K562 (cell line): ENCODE measurements around the gene ULK3. TPM values are rescaled to one million over a fixed set of nuclear protein-coding genes. Genes with fewer than 3 reads are reported as not detected.

Experiments used
- ATF1 ChIP-seq, 2 experiments: fragments of 450-650 bp in 1 of 2; IDR thresholded peaks; 2 replicates each; pipeline ENCODE4 v1.6.1; 2016; ENCODE audit warnings: missing compliant biosample characterization in 1 of 2, missing genetic modification characterization in 1 of 2
- CCAR2 ChIP-seq: fragments of 200-400 bp; formaldehyde crosslinking; IDR thresholded peaks from 2 replicates; pipeline ENCODE4 v1.6.1; 2017; ENCODE audit warnings: mild to moderate bottlenecking, low read depth, low read length
- CHCHD3 ChIP-seq: fragments of 250-450 bp; sonication (Bioruptor Pico); IDR thresholded peaks from 2 replicates; pipeline ENCODE4 v2.1.2; 2022; ENCODE audit warnings: mild to moderate bottlenecking
- HDAC8 ChIP-seq: fragments of 450-650 bp; IDR thresholded peaks from 2 replicates; pipeline ENCODE4 v1.6.1; 2016; ENCODE audit warnings: mild to moderate bottlenecking, missing genetic modification characterization, moderate library complexity, missing compliant biosample characterization
- PTBP1 ChIP-seq: fragments of 200-400 bp; formaldehyde crosslinking; IDR thresholded peaks from 2 replicates; pipeline ENCODE4 v1.6.1; 2017; ENCODE audit warnings: low read depth, low read length
- SLC30A9 ChIP-seq: fragments of 250-450 bp; sonication (Bioruptor Pico); IDR thresholded peaks from 2 replicates; pipeline ENCODE4 v1.8.0; 2022; ENCODE audit warnings: mild to moderate bottlenecking, moderate library complexity
- XRCC3 ChIP-seq: fragments of 450-650 bp; IDR thresholded peaks from 2 replicates; pipeline ENCODE4 v1.6.1; 2017; ENCODE audit warnings: mild to moderate bottlenecking, moderate library complexity
- ZBTB11 ChIP-seq, 3 experiments: fragments of 200-800 bp in 1 of 3; fragments of 250-450 bp in 1 of 3; fragments of 450-650 bp in 1 of 3; sonication (Bioruptor Pico) in 1 of 3; sonication (Bioruptor generic) in 1 of 3; formaldehyde crosslinking in 1 of 3; IDR thresholded peaks; 2 replicates each; pipeline versions ENCODE4 v1.6.1 to v1.8.0; 2016 to 2022; ENCODE audit warnings: mild to moderate bottlenecking in 2 of 3, missing genetic modification characterization in 2 of 3, missing compliant biosample characterization in 1 of 3, moderate library complexity in 1 of 3
- ZKSCAN3 ChIP-seq: fragments of 250-450 bp; sonication (Bioruptor Pico); IDR thresholded peaks from 2 replicates; pipeline ENCODE4 v1.4.0; 2020
- ZNF785 ChIP-seq: fragments of 250-450 bp; sonication (Bioruptor Pico); IDR thresholded peaks from 2 replicates; pipeline ENCODE4 v1.4.0; 2020; ENCODE audit warnings: mild to moderate bottlenecking
- polyA plus RNA-seq, 8 experiments: library from polyadenylated mRNA; depleted of rRNA in 4 of 8; stranded (reverse) in 5 of 8; unstranded in 3 of 8; fragments of >200 nt; fragmentation: Nextera tagmentation in 2 of 8; fragmentation: Illumina TruSeq in 1 of 8; extraction: Ambion mirVana in 2 of 8; extraction: Trizol in 1 of 8; gene quantifications; 2 replicates each; pipeline versions ENCODE4 v1.2.1 to v1.2.3, GENCODE V29; 2011 to 2014; ENCODE audit warnings: inconsistent platforms in 1 of 8, missing spikeins in 1 of 8
- total RNA-seq, 7 experiments: library from RNA; depleted of rRNA in 6 of 7; stranded (reverse); fragments of >200 nt in 6 of 7; fragmentation: Illumina TruSeq in 2 of 7; extraction: Trizol in 2 of 7; gene quantifications; 2 replicates each; pipeline versions ENCODE4 v1.2.1 to v1.2.3, GENCODE V29; 2011 to 2021; ENCODE audit warnings: low replicate concordance in 1 of 7
- TF ChIP-seq, protein P1 (sequence below): IDR thresholded peaks from 3 replicates; pipeline ENCODE4 v1.6.1; 2011; ENCODE audit warnings: borderline replicate concordance, mild to moderate bottlenecking, moderate library complexity; ENCODE audit not compliant: insufficient read length; ENCODE audit errors: extremely low read depth
- TF ChIP-seq, protein P2 (sequence below): fragments of 250-450 bp; sonication (Bioruptor Pico); IDR thresholded peaks from 2 replicates; pipeline ENCODE4 v1.5.0; 2021

ULK3 gene
- total and polyA plus RNA-seq, 9 of the 15 experiments (the other 6 are each of a cell fraction or from before 2014, with no cell fraction given) = 0.68 to 68.0 (median 34.9) TPM

- TF ChIP-seq, protein P1, sequence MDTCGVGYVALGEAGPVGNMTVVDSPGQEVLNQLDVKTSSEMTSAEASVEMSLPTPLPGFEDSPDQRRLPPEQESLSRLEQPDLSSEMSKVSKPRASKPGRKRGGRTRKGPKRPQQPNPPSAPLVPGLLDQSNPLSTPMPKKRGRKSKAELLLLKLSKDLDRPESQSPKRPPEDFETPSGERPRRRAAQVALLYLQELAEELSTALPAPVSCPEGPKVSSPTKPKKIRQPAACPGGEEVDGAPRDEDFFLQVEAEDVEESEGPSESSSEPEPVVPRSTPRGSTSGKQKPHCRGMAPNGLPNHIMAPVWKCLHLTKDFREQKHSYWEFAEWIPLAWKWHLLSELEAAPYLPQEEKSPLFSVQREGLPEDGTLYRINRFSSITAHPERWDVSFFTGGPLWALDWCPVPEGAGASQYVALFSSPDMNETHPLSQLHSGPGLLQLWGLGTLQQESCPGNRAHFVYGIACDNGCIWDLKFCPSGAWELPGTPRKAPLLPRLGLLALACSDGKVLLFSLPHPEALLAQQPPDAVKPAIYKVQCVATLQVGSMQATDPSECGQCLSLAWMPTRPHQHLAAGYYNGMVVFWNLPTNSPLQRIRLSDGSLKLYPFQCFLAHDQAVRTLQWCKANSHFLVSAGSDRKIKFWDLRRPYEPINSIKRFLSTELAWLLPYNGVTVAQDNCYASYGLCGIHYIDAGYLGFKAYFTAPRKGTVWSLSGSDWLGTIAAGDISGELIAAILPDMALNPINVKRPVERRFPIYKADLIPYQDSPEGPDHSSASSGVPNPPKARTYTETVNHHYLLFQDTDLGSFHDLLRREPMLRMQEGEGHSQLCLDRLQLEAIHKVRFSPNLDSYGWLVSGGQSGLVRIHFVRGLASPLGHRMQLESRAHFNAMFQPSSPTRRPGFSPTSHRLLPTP = no peak
- TF ChIP-seq PTBP1 (no peak), ZBTB11 (CRISPR knock-in tag; IDR thresholded peaks at IDR 0.05) (no peak), SLC30A9 (CRISPR knock-in tag) (no peak), XRCC3 (no peak), ATF1 (CRISPR knock-in tag; IDR thresholded peaks at IDR 0.05) (no peak; the same call in 1 of the 2 replicates), ATF1 (tag; IDR thresholded peaks at IDR 0.05) (peak; percentile 94), ZNF785 (CRISPR knock-in tag) (no peak), CHCHD3 (CRISPR knock-in tag) (no peak), HDAC8 (tag) (no peak), CCAR2 (no peak), ZKSCAN3 (CRISPR knock-in tag) (no peak)
- TF ChIP-seq, protein P2, sequence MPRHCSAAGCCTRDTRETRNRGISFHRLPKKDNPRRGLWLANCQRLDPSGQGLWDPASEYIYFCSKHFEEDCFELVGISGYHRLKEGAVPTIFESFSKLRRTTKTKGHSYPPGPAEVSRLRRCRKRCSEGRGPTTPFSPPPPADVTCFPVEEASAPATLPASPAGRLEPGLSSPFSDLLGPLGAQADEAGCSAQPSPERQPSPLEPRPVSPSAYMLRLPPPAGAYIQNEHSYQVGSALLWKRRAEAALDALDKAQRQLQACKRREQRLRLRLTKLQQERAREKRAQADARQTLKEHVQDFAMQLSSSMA (CRISPR knock-in tag) = no peak
Observed at GRCh38 chr15:74873036-74873755, 30.2 kb upstream of the ULK3 start, which contains the start of gene SCAMP2 (continued).
